ENCODE results near the gene ESRRA. TPM values are rescaled to one million over a fixed set of nuclear protein-coding genes. Genes with fewer than 3 reads are reported as not detected.

The ESRRA gene
- total and polyA plus RNA-seq, 2 experiments from 2014 or later = 17.2 to 38.6 TPM

GRCh38 chr11:64341429-64341828 is 36.1 kb downstream of the ESRRA start:
- no peak for DNase-seq
- Histone ChIP-seq H2AFZ (no peak overlapping the region), H3K9ac (no peak overlapping the region), H3K79me2 (ENCODE audit: insufficient read depth) (no peaks in the 10 kb centered on the region), H3F3A (ENCODE audit: insufficient read depth) (no peaks in the 10 kb centered on the region), H3K36me3 (ENCODE audit: low read depth) (no peaks in the 10 kb centered on the region), H3K27me3 (replicated peaks; ENCODE audit: insufficient read depth) (no peaks in the 10 kb centered on the region), H3K4me1 (ENCODE audit: insufficient read depth) (no peaks in the 10 kb centered on the region), H3K4me3 (no peak overlapping the region), H3K9me3 (ENCODE audit: low read depth) (no peaks in the 10 kb centered on the region), H3K9me2 (ENCODE audit: insufficient read depth) (no peaks in the 10 kb centered on the region), H4K20me1 (ENCODE audit: insufficient read depth) (no peaks in the 10 kb centered on the region), H3K27ac (no peak overlapping the region), H3K4me2 (ENCODE audit: unreplicated experiment) (no peak overlapping the region)
- TF ChIP-seq EZH2 (IDR thresholded peaks at IDR 0.05; ENCODE audit: insufficient read depth, poor library complexity, severe bottlenecking) (no peak), EZH2phosphoT487 (IDR thresholded peaks at IDR 0.05; ENCODE audit: insufficient read depth, low read depth) (no peak)
- in situ Hi-C loops (cut with MboI) = no loop called here
- 83 to 88% methylated on average over 19 to 21 of the region's 21 CpGs for WGBS, 2 experiments (ENCODE audit: low coverage in 1 of 2, low lambda C conversion rate in 2 of 2, missing lambda C conversion rate in 2 of 2)

DNA sequence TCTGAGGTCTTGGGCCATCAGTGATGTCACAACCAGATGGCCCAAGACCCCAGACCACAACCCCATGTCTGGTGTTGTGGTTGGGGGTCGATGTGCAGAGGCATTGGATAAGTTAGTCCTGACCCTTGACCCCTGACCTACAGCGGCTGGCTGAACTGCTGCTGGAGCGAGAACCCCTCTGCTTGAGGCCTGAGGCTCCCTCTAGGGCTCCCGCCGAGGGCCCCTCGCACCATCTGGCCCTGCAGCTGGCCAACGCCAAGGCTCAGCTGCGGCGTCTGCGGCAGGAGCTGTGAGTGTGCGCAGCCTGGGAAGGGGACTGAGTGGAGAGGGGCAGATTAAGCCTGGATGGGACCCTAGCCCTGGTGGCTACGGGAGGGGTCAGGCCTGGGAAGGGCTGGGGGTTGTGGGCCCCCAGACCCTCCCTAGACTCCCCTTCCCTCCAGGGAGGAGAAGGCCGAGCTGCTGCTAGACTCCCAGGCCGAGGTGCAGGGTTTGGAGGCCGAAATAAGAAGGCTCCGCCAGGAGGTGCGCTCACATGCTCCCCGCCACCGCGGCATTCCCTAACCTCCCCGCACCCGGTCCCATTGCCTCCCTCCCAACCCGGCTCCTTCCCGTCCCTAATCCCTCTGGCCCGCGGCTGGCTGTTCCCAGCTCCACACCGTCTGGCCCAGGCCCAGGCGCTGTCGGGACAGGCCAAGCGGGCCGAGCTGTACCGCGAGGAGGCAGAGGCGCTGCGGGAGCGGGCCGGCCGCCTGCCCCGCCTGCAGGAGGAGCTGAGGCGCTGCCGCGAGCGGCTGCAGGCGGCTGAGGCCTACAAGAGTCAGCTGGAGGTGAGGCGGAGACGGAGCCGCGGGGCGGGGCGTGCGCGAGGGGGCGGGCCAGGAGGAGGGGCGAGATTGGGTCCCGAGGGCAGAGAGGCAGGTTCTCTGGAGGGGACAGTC is 36.8 kb downstream of the ESRRA start:
- Histone ChIP-seq H3K79me2 (ENCODE audit: insufficient read depth) (no peaks in the 10 kb centered on the region), H3K27me3 (replicated peaks; ENCODE audit: insufficient read depth) (no peaks in the 10 kb centered on the region), H4K20me1 (ENCODE audit: insufficient read depth) (no peaks in the 10 kb centered on the region), H3K9ac (peak overlapping the region; percentile 84), H3K36me3 (ENCODE audit: low read depth) (no peaks in the 10 kb centered on the region), H3K9me3 (ENCODE audit: low read depth) (no peaks in the 10 kb centered on the region), H3K9me2 (ENCODE audit: insufficient read depth) (no peaks in the 10 kb centered on the region), H3K4me2 (ENCODE audit: unreplicated experiment) (peak overlapping the region; percentile 67), H3K4me3 (peak overlapping the region; percentile 64), H3K27ac (peak overlapping the region; percentile 25; the same call in 1 of the 2 replicates), H3F3A (ENCODE audit: insufficient read depth) (no peaks in the 10 kb centered on the region), H2AFZ (peak overlapping the region; percentile 87), H3K4me1 (ENCODE audit: insufficient read depth) (no peaks in the 10 kb centered on the region)
- no peak for TF ChIP-seq EZH2 (IDR thresholded peaks at IDR 0.05; ENCODE audit: insufficient read depth, poor library complexity, severe bottlenecking)
- no peak for TF ChIP-seq EZH2phosphoT487 (IDR thresholded peaks at IDR 0.05; ENCODE audit: insufficient read depth, low read depth)
- peak; percentile 96 for DNase-seq
- in situ Hi-C loops (cut with MboI) = no loop called here
- 19 to 32% methylated on average over 30 to 55 of the region's 55 CpGs for WGBS, 2 experiments (ENCODE audit: low coverage in 1 of 2, low lambda C conversion rate in 2 of 2, missing lambda C conversion rate in 2 of 2)

DNA sequence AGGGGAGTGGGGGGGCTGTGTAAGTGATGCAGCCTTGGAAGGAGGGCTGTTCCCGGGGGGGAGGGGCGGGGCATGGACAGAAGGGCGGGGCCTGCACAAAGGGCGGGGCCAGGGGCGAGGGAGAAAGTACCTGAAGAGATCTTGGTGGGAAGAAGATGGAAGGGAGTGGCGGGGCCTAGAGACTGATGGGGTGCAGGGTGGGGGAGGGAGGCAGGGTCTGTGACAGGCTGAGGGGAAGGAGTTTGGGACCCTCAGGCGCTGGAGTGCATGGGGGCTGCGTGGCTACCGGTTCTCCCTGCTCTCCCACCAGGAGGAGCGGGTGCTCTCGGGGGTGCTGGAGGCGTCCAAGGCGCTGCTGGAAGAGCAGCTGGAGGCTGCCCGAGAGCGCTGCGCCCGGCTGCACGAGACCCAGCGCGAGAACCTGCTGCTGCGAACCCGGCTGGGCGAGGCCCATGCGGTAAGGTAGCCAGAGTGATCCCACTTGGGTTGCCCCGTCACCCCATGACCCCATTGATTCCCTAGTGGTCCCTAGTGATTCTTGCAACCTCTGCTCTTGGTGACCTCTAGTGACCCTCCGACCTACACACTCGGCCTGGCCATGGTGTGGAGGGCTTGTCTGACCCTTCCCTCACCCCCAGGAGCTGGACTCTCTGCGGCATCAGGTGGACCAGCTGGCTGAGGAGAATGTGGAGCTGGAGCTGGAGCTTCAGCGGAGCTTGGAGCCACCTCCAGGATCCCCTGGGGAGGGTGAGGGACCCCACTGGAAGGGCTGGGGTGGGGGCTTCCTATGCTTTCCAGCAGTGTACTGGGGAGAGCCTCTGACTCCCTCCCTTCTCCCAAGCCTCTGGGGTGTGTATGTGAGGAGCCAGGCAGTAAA is 37.8 kb downstream of the ESRRA start:
- H3K79me2 ChIP-seq (ENCODE audit: insufficient read depth) = no peaks in the 10 kb centered on the region
- in situ Hi-C loops (cut with MboI) = no loop called here
- H3K27ac ChIP-seq = no peak overlapping the region
- no peaks in the 10 kb centered on the region for H3K27me3 ChIP-seq (replicated peaks; ENCODE audit: insufficient read depth)
- WGBS, 2 experiments (ENCODE audit: low coverage in 1 of 2, low lambda C conversion rate in 2 of 2, missing lambda C conversion rate in 2 of 2) = 63 to 90% methylated on average over 14 to 29 of the region's 29 CpGs
- peak overlapping the region; percentile 87 for H2AFZ ChIP-seq
- H3K4me3 ChIP-seq = peak overlapping the region; percentile 64; the same call in 1 of the 2 replicates
- no peak overlapping the region for H3K9ac ChIP-seq
- H3K36me3 ChIP-seq (ENCODE audit: low read depth) = no peaks in the 10 kb centered on the region
- H3K4me1 ChIP-seq (ENCODE audit: insufficient read depth) = no peaks in the 10 kb centered on the region
- DNase-seq = no peak
- H3K4me2 ChIP-seq (ENCODE audit: unreplicated experiment) = no peak overlapping the region
- no peaks in the 10 kb centered on the region for H4K20me1 ChIP-seq (ENCODE audit: insufficient read depth)
- no peaks in the 10 kb centered on the region for H3K9me3 ChIP-seq (ENCODE audit: low read depth)
- H3K9me2 ChIP-seq (ENCODE audit: insufficient read depth) = no peaks in the 10 kb centered on the region
- TF ChIP-seq EZH2 (IDR thresholded peaks at IDR 0.05; ENCODE audit: insufficient read depth, poor library complexity, severe bottlenecking) (no peak), EZH2phosphoT487 (IDR thresholded peaks at IDR 0.05; ENCODE audit: insufficient read depth, low read depth) (no peak)
- H3F3A ChIP-seq (ENCODE audit: insufficient read depth) = no peaks in the 10 kb centered on the region

GRCh38 chr11:64343767-64344559 is 38.6 kb downstream of the ESRRA start:
- Histone ChIP-seq H3K9me2 (ENCODE audit: insufficient read depth) (no peaks in the 10 kb centered on the region), H3K27ac (no peak overlapping the region), H3K4me1 (ENCODE audit: insufficient read depth) (no peaks in the 10 kb centered on the region), H3K27me3 (replicated peaks; ENCODE audit: insufficient read depth) (no peaks in the 10 kb centered on the region), H4K20me1 (ENCODE audit: insufficient read depth) (no peaks in the 10 kb centered on the region), H3F3A (ENCODE audit: insufficient read depth) (no peaks in the 10 kb centered on the region), H3K79me2 (ENCODE audit: insufficient read depth) (no peaks in the 10 kb centered on the region), H3K9me3 (ENCODE audit: low read depth) (no peaks in the 10 kb centered on the region), H3K4me3 (no peak overlapping the region), H3K9ac (no peak overlapping the region), H3K4me2 (ENCODE audit: unreplicated experiment) (no peak overlapping the region), H2AFZ (no peak overlapping the region), H3K36me3 (ENCODE audit: low read depth) (no peaks in the 10 kb centered on the region)
- in situ Hi-C loops (cut with MboI) = no loop called here
- WGBS, 2 experiments (ENCODE audit: low coverage in 1 of 2, low lambda C conversion rate in 2 of 2, missing lambda C conversion rate in 2 of 2) = 71 to 76% methylated on average over 18 of the region's 18 CpGs
- TF ChIP-seq EZH2 (IDR thresholded peaks at IDR 0.05; ENCODE audit: insufficient read depth, poor library complexity, severe bottlenecking) (no peak), EZH2phosphoT487 (IDR thresholded peaks at IDR 0.05; ENCODE audit: insufficient read depth, low read depth) (no peak)
- DNase-seq = peak; percentile 28

Data from GM23248 (cell line).